PC-3 (cell line): ENCODE data around the gene ZFAND4. TPM values are rescaled to one million over a fixed set of nuclear protein-coding genes. Genes with fewer than 3 reads are reported as not detected.
"Not testable (repeated sequence)": the region's sequence is repeated elsewhere in the genome, so short reads cannot be mapped to it uniquely, and the experiment has no call there.

ENCODE experiments used
- ATAC-seq: fragments of 200-7000 bp; cut with Tn5 transposase; 2 replicates; pipeline ENCODE4 v1.9.1; 2020; ENCODE audit warnings: mild to moderate bottlenecking, moderate library complexity
- BruUV-seq: library from RNA; stranded (reverse); fragments of 400-500 nt; replicated peaks from 2 replicates; lab custom pipeline; 2021; lab: Mats Ljungman, UMichigan
- CTCF ChIA-PET: fragments of 300-600 bp; sonication (Branson Sonifier 250); formaldehyde crosslinking; loops from one replicate; lab custom pipeline; 2022; ENCODE audit warnings: antibody characterized with exemption; lab: Charles Lee
- POLR2A ChIA-PET: fragments of 300-600 bp; sonication (Branson Sonifier 250); formaldehyde crosslinking; loops from one replicate; lab custom pipeline; 2022; ENCODE audit warnings: antibody characterized with exemption; ENCODE audit not compliant: unreplicated experiment; lab: Charles Lee
- DNase-seq: peaks from one replicate; pipeline ENCODE4 v3.0.0-alpha.2; 2015
- H2AFZ ChIP-seq: fragments of 300-600 bp; sonication (generic); 2 replicates; pipeline ENCODE4 v1.6.0; 2016; ENCODE audit warnings: antibody characterized with exemption, low read length
- H3F3A ChIP-seq: fragments of 300-600 bp; sonication (generic); one replicate; pipeline ENCODE4 v1.6.0; 2017; ENCODE audit warnings: antibody characterized with exemption, low read length, control low read depth, mild to moderate bottlenecking; ENCODE audit not compliant: unreplicated experiment
- H3K27ac ChIP-seq: fragments of 300-600 bp; sonication (generic); 2 replicates; pipeline ENCODE4 v1.5.1; 2016; ENCODE audit warnings: mild to moderate bottlenecking, low read length
- H3K27me3 ChIP-seq: fragments of 300-600 bp; sonication (generic); 2 replicates; pipeline ENCODE4 v1.6.1; 2016; ENCODE audit warnings: low read length, mixed read lengths
- H3K36me3 ChIP-seq: fragments of 300-600 bp; sonication (generic); 2 replicates; pipeline ENCODE4 v1.6.1; 2016; ENCODE audit warnings: low read depth, mixed run types, low read length, mixed read lengths
- H3K4me1 ChIP-seq: fragments of 300-600 bp; sonication (generic); 2 replicates; pipeline ENCODE4 v1.5.1; 2016; ENCODE audit warnings: low read length; ENCODE audit not compliant: insufficient read depth
- H3K4me2 ChIP-seq: fragments of 300-600 bp; sonication (generic); 2 replicates; pipeline ENCODE4 v1.6.0; 2016; ENCODE audit warnings: low read length
- H3K4me3 ChIP-seq: fragments of 300-600 bp; sonication (generic); 2 replicates; pipeline ENCODE4 v1.5.1; 2016; ENCODE audit warnings: mild to moderate bottlenecking, low read length, mixed read lengths
- H3K79me2 ChIP-seq: fragments of 300-600 bp; sonication (generic); 2 replicates; pipeline ENCODE4 v1.6.1; 2017; ENCODE audit warnings: low read length, mixed read lengths
- H3K9ac ChIP-seq: fragments of 300-600 bp; sonication (generic); 2 replicates; pipeline ENCODE4 v1.6.0; 2016; ENCODE audit warnings: mild to moderate bottlenecking, low read length
- H3K9me2 ChIP-seq: fragments of 300-600 bp; sonication (generic); replicated peaks from 2 replicates; pipeline ENCODE4 v1.6.1; 2016; ENCODE audit warnings: mixed run types, low read length, mixed read lengths
- H3K9me3 ChIP-seq: fragments of 300-600 bp; sonication (generic); 2 replicates; pipeline ENCODE4 v1.6.1; 2016; ENCODE audit warnings: low read length, mixed read lengths
- H4K20me1 ChIP-seq: fragments of 300-600 bp; sonication (generic); 2 replicates; pipeline ENCODE4 v1.6.1; 2016; ENCODE audit warnings: low read length, mixed read lengths
- CTCF ChIP-seq: fragments of 300-600 bp; sonication (generic); conservative IDR thresholded peaks from 2 replicates; pipeline ENCODE4 v1.5.1; 2017; ENCODE audit warnings: antibody characterized with exemption, low read depth, mild to moderate bottlenecking, low read length
- EZH2 ChIP-seq: fragments of 300-600 bp; sonication (generic); IDR thresholded peaks from one replicate; pipeline ENCODE4 v1.6.1; 2017; ENCODE audit warnings: antibody characterized with exemption, mild to moderate bottlenecking, low read length; ENCODE audit not compliant: unreplicated experiment
- EZH2phosphoT487 ChIP-seq: fragments of 300-600 bp; sonication (generic); IDR thresholded peaks from 2 replicates; pipeline ENCODE4 v1.6.1; 2018; ENCODE audit warnings: mild to moderate bottlenecking, antibody characterized with exemption, low read length, borderline replicate concordance
- intact Hi-C: fragments of 100-400 bp; cut with micrococcal nuclease; formaldehyde crosslinking; loops from 2 replicates; pipeline ENCODE4 v1.9.0; 2023
- total RNA-seq: library from RNA; depleted of rRNA; stranded (reverse); fragments of >200 nt; gene quantifications from 2 replicates; pipeline ENCODE4 v1.2.3, GENCODE V29; 2014

The ZFAND4 gene
- total RNA-seq, 1 experiment from 2014 or later, result 8.7 TPM

- ATAC-seq, result no peak
- H3K9me3 ChIP-seq, result no peaks in the 10 kb centered on the region
- intact Hi-C loops, result loop anchor here (10.0 kb wide), 3 partner anchors 208 to 668 kb away; partner anchors contain the start of gene ZNF22
- BruUV-seq, result TSS peak; percentile 37
- no peak for DNase-seq
- no peaks in the 10 kb centered on the region for H4K20me1 ChIP-seq
- H3K4me1 ChIP-seq, result peaks cover 4% of the 10 kb centered on the region
- ChIA-PET CTCF (no interaction called here), POLR2A (no interaction called here)
- TF ChIP-seq EZH2 (no peak), CTCF (no peak), EZH2phosphoT487 (no peak)
- H2AFZ ChIP-seq, result peak overlapping the region; percentile 83
- peak overlapping the region; percentile 44; the same call in 1 of the 2 replicates for H3K9ac ChIP-seq
- peak overlapping the region; percentile 72 for H3K4me2 ChIP-seq
- H3K4me3 ChIP-seq, result peak overlapping the region; percentile 43
- no peaks in the 10 kb centered on the region for H3K36me3 ChIP-seq
- 0 out of 2 replicates have a peak overlapping the region, but pooled peaks have one; percentile 12 for H3K27ac ChIP-seq
- H3K79me2 ChIP-seq, result peaks cover 10% of the 10 kb centered on the region; the same call in 1 of the 2 replicates
- no peaks in the 10 kb centered on the region for H3F3A ChIP-seq
- no peaks in the 10 kb centered on the region for H3K9me2 ChIP-seq
- H3K27me3 ChIP-seq, result no peaks in the 10 kb centered on the region
These were observed 589 bp upstream of the ZFAND4 start for GRCh38 chr10:45673074-45673648.

DNA sequence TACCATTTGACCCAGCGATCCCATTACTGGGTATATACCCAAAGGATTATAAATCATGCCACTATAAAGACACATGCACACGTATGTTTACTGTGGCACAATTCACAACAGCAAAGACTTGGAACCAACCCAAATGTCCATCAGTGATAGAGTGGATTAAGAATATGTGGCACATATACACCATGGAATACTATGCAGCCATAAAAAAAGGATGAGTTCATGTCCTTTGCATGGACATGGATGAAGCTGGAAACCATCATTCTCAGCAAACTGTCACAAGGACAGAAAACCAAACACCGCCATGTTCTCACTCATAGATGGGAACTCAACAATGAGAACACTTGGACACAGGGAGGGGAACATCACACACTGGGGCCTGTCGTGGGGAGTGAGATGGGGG lies 1.3 kb downstream of the ZFAND4 start:
- Histone ChIP-seq H3K4me2 (peak overlapping the region; percentile 89), H3K79me2 (peaks cover 20% of the 10 kb centered on the region), H3K4me3 (peak overlapping the region; percentile 77)
- DNase-seq, H3K36me3 ChIP-seq, H3K9ac ChIP-seq, POLR2A ChIA-PET, ATAC-seq, H3K27me3 ChIP-seq, H3K9me3 ChIP-seq, H3F3A ChIP-seq, H3K4me1 ChIP-seq, H3K27ac ChIP-seq, H2AFZ ChIP-seq, CTCF ChIA-PET, BruUV-seq, H4K20me1 ChIP-seq, H3K9me2 ChIP-seq: not testable (repeated sequence)
- intact Hi-C loops, result loop anchor here (10.0 kb wide), 3 partner anchors 206 to 666 kb away; partner anchors contain the start of gene ZNF22

GRCh38 chr10:45669897-45670296 lies 2.7 kb downstream of the ZFAND4 start:
- DNase-seq, H3K4me1 ChIP-seq, H3K27me3 ChIP-seq, ATAC-seq, H3K9ac ChIP-seq, POLR2A ChIA-PET, H2AFZ ChIP-seq, H3K36me3 ChIP-seq, H3K27ac ChIP-seq, CTCF ChIA-PET, H3K4me2 ChIP-seq, BruUV-seq, H3K9me3 ChIP-seq, H4K20me1 ChIP-seq, H3F3A ChIP-seq, H3K9me2 ChIP-seq, H3K4me3 ChIP-seq: not testable (repeated sequence)
- peaks cover 20% of the 10 kb centered on the region for H3K79me2 ChIP-seq
- intact Hi-C loops, result loop anchor here (10.0 kb wide), 3 partner anchors 205 to 665 kb away; partner anchors contain the start of gene ZNF22
